Stimulated activated CD8-positive, alpha-beta memory T cell treated with anti-CD3 and anti-CD28 coated beads, Interleukin-4, amount 100 ng/mL, for 48 hours (primary cell): ENCODE results near the gene TRIM44.
"Not testable (repeated sequence)": the region's sequence is repeated elsewhere in the genome, so short reads cannot be mapped to it uniquely, and the experiment has no call there.

ENCODE experiments used
- DNase-seq: peaks from one replicate; pipeline ENCODE4 v3.0.0-alpha.2; 2020

TRIM44 gene

GRCh38 chr11:35721651-35722282 is 59.2 kb downstream of the TRIM44 start:
- no peak for DNase-seq

DNA sequence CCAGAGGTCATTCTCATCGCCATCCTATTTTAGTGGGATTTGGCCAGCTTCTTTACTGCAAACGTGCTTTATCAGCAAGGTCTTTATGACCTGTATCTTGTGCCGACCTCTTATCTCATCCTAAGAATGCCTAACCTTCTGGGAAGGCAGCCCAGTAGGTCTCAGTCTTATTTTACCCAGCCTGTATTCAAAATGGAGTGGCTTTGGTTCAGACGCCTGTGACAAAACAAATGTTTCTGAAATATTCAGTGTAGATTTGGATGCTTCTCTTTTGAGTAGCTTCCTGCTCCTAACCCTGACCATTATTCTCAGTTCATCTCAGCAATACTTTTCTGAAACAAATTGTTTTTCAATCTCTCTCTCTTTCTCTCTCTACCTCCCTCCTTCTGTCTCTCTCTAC is 60.1 kb downstream of the TRIM44 start:
- no peak for DNase-seq

- DNase-seq = no peak
These were observed 60.9 kb downstream of the TRIM44 start for GRCh38 chr11:35723493-35723892.

GRCh38 chr11:35723913-35724312 is 61.3 kb downstream of the TRIM44 start:
- no peak for DNase-seq

GRCh38 chr11:35725885-35726284 is 63.3 kb downstream of the TRIM44 start:
- DNase-seq = no peak

GRCh38 chr11:35727140-35727539 is 64.6 kb downstream of the TRIM44 start:
- no peak for DNase-seq

DNA sequence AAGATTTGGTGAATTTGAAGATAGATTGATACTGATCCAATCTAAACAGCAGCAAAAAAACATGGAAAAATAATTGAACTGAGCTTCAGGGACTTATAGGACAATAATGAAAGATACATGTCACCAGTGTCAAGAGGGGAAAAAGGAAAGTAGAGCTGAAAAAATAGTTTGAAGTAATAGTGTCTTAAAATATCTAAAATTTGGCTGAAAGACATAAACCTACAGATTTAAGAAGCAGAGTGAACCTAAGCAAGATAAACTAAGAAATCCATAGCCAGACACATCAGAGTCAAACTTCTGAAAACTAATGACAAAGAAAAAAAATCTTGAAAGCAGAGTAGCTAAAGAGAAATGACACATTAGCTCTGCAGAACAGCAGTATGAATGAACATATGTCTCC is 67.7 kb downstream of the TRIM44 start:
- DNase-seq = no peak

DNA sequence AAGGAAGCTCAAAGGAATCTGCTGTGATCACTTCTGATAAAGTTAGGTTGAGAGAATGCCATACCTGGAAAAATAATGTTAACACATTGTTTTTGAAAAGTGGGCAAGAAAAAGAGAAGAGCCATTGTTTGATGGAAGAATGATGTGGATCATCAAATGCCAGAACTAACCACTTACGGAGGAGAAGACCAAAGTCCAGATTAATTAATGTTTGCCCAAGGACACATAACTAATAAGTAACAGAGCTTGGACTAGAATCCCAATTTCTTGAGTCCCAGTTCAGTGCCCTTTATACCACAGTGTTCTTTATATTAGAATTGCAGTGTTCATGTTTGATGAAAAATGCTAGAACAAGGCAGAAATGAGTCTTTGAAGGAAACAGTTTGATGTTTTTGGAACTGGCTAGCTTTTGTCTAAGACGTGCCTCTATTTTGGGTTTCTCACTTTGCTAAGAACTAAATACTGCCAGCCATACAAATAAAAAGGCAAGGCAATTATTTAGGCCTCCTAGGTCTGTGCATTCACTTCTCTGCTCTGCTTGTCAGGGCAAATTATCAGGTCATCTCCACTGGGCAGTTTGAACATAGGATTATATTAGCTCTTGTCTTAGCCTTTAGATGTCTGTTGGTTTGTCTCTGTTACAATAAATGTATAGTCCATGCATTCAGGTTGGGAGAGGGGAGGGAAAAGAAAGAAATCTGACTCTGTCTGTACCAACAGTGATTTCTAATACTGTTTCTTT is 72.3 kb downstream of the TRIM44 start:
- no peak for DNase-seq

GRCh38 chr11:35735411-35735810 is 72.8 kb downstream of the TRIM44 start:
- no peak for DNase-seq

DNA sequence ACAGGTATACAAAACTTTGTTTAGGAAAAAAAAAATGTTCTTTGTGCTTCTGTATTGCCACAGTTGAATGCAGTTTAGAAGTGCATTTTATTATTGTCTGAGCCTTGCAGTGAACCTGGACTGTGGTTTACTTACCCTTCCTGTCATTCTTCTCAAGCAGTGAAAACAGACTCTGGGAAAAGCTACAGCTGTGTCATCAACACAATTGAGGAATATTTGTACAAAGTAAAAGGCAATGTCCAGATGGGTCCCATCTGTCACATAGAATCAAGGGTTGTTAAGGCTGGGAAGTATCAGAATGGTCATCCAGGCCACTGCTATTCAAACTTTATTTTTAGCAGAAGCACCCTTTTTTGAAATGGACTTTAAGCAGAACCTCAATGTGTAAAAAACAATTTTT is 73.3 kb downstream of the TRIM44 start:
- DNase-seq = no peak

GRCh38 chr11:35736952-35737351 is 74.4 kb downstream of the TRIM44 start:
- DNase-seq = no peak

DNA sequence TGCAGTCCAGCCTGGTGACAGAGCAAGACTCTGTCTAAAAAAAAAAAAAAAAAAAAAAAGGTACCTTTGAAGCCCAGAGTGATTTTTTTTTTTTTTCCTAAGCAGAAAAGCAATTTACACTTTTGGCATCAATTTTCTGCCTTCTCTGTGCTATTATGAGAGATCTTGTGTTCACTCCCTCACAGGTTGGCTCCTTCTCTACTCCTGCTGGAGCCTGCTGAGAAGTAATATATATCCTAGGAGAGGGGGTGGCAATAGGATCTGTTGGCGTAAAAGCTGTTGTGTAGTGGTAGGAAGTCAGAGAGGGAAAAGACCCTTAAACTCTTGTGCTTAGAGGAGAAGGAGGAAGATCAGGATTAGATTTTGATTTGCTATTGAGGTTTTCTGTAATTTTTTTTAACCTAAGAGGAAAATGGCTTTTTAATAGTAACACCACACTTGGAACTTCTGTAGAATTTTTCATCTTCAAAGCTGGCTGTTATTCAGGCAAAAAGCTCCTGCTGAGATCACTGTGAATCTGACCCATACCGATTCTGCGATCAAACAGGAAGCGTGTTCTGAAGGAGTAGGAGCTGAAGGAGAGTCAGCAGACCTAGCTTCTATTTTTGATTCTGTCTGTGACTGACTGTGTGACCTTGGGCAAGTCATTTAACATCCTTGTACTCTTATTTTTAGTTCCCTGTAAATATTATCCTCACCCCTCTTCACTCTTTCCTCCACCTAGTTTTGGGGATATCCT is 77.7 kb downstream of the TRIM44 start:
- no peak for DNase-seq

GRCh38 chr11:35742707-35743454 is 80.3 kb downstream of the TRIM44 start:
- DNase-seq = no peak

- DNase-seq = no peak
These were observed 84.0 kb downstream of the TRIM44 start for GRCh38 chr11:35746356-35747153.

DNA sequence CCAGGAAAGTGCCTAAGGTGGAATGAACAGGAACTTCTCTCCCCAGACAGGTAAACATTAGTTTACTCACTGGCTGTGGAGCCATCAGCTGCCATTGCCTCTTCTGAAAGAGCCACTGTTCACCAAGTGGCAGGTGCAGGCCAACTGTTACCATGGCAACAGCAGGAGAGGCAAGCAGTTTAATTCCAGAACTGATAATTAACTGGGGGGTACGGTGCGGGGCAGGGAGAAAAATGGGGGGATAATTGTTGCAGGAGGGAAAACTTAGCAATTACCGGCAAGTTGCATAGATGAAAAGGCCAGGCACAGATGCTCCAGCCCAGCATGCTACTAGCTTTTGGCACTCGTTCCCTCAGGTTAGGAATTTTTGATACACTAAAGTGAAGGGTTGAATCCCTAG is 85.1 kb downstream of the TRIM44 start:
- DNase-seq = no peak

- DNase-seq = no peak
These were observed 86.1 kb downstream of the TRIM44 start for GRCh38 chr11:35748644-35749043.

- no peak for DNase-seq
These were observed 87.7 kb downstream of the TRIM44 start for GRCh38 chr11:35750315-35750714.

DNA sequence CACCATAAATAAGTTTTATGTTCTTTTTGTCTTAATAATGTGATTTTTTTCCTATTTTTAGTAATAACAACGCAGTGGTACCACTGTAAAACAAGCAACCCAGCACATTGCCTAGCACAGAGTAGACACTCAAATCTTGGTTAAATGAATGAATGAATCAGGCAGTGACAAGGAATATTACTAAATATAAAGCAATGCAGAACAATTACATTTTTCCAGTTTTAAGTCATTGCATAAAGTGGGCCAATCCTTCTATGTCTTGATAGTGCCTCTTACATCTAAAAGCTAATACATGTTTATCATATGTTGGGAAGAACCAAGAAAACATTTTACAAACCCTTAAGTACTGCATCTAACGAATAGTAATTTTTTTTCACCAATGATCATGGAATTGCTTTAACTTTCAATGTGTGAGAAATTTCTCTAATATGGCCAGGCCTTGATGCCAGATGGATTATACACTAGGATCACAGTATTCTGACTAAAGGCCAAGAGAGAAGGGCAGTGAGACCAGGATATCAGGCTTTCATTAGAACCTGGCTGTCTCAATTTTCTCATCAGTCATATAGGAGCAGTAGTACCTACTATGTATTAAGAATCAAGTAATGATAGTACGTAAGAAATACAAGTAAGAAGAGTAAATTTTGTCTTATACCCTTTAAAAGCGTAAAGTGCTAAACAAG is 88.5 kb downstream of the TRIM44 start:
- DNase-seq = no peak

GRCh38 chr11:35751664-35752061 is 89.1 kb downstream of the TRIM44 start:
- no peak for DNase-seq

DNA sequence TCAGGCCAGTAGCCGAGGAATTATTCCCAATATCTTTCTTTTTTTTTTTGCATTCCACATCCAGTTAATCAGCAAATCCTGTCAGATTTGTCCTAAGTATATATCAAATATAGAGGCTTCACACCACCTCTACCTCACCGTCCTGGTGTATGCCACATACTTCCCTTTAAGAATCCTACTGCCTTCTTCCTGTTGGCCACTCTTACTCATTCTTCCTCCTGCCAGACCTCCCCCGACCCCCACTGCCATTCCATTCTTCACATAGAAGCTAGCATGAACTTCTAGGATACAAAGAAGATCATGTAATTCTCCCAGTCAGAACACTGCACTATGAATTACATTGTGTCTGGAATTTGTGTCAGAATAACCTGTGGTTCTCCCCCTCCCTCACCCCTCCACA is 89.5 kb downstream of the TRIM44 start:
- no peak for DNase-seq

DNA sequence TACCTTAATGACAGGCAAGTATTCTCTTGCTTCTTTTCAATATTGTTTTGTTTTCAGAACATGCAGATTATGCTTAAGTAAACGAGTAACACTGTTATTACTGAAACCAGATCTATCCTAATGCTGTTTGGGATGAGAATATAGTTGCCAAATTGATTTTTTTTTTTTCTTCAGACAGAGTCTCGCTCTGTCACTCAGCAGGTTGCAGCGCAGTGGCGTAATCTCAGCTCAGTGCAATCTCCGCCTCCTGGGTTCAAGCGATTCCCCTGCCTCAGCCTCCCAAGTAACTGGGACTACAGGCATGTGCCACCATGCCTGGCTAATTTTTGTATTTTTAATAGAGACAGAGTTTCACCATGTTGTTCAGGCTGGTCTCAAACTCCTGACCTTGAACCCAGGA is 91.0 kb downstream of the TRIM44 start:
- DNase-seq = not testable (repeated sequence)

DNA sequence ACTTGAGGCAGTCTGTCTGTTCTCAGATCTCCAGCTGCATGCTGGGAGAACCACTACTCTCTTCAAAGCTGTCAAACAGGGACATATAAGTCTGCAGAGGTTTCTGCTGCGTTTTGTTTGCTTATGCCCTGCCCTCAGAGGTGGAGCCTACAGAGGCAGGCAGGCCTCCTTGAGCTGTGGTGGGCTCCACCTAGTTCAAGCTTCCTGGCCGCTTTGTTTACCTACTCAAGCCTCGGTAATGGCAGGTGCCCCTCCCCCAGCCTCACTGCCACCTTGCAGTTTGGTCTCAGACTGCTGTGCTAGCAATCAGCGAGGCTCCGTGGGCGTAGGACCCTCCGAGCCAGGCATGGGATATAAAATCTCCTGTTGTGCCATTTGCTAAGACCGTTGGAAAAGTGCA is 97.4 kb downstream of the TRIM44 start:
- not testable (repeated sequence) for DNase-seq
